ENCODE results near the gene TRIM29. TPM values are rescaled to one million over a fixed set of nuclear protein-coding genes. Genes with fewer than 3 reads are reported as not detected.

Gene TRIM29
- total RNA-seq, 1 experiment from 2014 or later, result not detected

DNA sequence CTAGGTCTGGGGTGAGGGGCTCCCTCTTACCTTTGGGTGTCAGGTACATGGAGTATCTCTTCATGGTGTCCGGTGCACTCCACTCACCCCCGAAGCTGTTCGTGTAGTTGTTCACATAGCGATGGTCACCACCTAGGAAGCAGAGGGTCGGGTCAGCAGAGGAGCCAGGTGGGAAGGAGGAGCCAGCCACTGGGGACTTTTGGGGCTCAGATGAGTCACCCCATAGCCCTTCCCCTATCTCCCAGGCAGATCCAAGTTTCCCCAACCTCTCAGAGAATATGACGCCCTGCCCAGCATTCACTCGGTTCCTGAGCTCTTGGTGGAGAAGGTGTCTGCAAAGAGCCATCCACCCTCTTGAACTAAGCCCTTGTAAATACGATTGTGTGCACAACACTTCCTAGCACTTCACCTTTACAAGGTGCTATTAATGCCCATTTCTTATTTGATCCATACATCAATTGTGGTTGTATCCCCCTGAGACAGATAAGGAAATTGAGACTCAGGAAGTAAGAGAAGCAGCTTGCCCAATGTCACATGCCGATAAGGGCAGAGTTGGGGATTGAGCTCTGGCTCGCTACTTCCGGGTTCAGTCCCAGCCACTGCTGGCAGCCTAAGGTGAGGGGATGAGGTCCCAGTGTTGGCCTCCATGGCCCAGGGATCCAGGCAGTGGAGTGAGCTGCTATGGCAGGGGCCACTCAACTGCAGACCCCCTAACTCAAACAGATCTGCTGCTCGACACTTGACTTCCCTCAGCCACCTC lies 14.8 kb downstream of the TRIM29 start:
- DNase-seq (ENCODE audit: low read depth), result no peak

DNA sequence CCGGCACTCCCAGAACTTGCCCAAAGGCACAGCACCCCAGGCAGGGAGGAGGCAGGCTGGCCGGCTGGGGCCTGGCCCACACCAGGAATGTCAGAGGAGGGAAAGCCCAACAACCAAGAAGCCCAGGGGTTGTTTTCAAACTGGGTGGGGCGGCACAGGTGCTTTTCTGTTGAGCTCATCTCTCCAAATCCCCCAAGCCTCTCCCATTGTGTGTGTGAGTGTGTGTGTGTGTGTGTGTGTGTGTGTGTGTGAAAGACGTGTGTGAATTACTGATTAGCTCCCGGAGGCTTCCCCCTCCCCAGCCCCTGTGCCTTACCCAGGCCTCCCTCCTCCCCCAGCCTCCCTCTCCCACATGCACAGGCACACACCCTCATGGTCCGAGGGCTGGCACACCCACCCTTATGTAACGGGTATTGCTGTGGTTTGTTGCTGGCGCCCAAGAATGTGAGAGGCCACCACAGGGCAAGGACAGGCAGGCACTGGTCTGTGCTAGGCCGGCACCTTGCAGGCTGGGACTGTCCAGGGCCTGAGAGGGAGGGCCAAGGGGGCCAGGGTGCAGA lies 15.9 kb downstream of the TRIM29 start:
- no peak for DNase-seq (ENCODE audit: low read depth)

GRCh38 chr11:120121336-120121735 lies 16.6 kb downstream of the TRIM29 start:
- no peak for DNase-seq (ENCODE audit: low read depth)

GRCh38 chr11:120120805-120121335 lies 17.0 kb downstream of the TRIM29 start:
- DNase-seq (ENCODE audit: low read depth), result no peak

- DNase-seq (ENCODE audit: low read depth), result no peak
Measured at GRCh38 chr11:120119121-120119520, 18.8 kb downstream of the TRIM29 start.

GRCh38 chr11:120117991-120118390 lies 19.9 kb downstream of the TRIM29 start:
- DNase-seq (ENCODE audit: low read depth), result no peak

GRCh38 chr11:120116966-120117365 lies 20.9 kb downstream of the TRIM29 start:
- no peak for DNase-seq (ENCODE audit: low read depth)

- no peak for DNase-seq (ENCODE audit: low read depth)
Measured at GRCh38 chr11:120115272-120116000, 22.5 kb downstream of the TRIM29 start.

DNA sequence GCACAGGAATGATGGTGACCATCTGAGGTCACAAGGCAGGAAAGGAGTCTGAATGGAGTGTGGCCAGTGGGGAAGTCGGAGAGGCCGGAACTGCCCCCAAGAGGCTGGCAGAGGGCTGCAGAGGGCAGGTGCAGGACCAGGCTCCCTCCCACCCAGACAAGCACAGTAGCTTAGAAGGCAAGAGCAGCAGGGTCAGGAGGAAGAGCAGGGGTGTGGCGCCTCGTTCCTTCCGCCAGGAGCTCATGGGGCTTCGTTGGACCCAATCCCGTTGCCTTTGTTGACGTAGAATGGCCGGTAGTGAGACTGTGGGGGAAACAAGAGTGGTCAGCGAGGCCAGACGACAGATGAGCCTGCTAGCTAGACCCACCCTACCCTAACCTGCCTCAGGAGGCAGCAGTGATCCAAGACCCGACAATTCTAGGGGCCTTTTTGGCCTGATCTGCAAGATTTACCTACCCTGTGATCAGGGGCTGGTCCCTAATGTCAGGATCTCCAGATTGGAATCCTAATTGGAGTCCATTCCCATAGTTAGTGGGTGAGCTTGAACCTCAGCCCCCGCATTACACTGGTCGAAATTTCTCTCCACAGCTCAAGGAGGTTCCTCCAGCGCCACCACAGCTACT lies 25.6 kb downstream of the TRIM29 start:
- no peak for DNase-seq (ENCODE audit: low read depth)

GRCh38 chr11:120109531-120109930 lies 28.4 kb downstream of the TRIM29 start:
- DNase-seq (ENCODE audit: low read depth), result no peak

- DNase-seq (ENCODE audit: low read depth), result no peak
Measured at GRCh38 chr11:120108785-120109168, 29.1 kb downstream of the TRIM29 start.

DNA sequence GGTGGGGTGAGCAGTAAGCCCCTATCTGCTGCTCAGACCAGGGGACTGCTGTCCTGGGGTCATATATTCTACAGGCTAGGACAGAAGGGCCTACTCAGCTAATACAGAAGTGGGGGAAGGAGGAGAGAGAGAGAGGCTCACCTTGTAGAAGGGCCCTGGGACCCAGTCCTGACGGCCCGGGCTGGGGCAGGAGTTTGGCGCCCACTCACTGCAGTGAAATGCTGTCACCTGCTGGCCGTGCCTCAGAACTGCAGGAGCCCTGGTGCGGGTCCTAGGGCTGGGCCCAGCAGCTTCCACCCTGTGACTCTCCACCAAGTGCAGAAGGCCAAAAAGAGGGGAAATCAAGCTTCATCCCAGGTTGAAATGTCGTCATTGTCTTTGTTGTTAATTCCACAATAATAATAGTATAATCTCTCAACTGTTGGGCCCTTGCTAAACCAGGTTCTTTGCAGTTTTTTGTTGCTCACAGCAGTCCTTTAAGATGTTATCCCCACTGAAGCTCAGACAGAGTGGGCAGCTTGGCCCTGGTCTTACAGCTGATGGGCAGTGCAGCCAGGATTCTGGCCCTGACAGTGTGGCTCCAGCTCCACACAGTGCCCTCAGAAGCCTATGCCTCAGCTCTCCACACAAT lies 29.6 kb downstream of the TRIM29 start:
- DNase-seq (ENCODE audit: low read depth), result peak; percentile 22

DNA sequence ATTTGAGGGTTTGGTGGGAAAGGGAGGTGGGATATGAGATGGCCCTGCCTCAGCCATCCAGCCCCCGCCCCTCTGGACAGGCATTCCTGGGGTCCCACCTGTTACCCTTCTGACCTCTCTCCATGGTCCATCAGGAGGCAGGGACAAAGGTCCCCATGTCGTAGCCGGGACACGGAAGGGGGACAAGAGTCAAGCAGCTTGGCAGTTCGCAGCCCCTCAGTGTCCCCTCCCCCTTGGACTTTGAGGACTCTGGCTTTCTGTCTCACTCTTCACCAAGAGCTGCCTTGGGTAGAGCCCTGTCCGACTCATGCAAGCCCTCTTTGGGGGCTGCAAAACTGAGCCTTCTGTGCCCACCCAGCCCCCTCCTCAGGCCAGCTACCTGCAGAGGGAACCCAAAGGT lies 30.2 kb downstream of the TRIM29 start:
- no peak for DNase-seq (ENCODE audit: low read depth)

DNA sequence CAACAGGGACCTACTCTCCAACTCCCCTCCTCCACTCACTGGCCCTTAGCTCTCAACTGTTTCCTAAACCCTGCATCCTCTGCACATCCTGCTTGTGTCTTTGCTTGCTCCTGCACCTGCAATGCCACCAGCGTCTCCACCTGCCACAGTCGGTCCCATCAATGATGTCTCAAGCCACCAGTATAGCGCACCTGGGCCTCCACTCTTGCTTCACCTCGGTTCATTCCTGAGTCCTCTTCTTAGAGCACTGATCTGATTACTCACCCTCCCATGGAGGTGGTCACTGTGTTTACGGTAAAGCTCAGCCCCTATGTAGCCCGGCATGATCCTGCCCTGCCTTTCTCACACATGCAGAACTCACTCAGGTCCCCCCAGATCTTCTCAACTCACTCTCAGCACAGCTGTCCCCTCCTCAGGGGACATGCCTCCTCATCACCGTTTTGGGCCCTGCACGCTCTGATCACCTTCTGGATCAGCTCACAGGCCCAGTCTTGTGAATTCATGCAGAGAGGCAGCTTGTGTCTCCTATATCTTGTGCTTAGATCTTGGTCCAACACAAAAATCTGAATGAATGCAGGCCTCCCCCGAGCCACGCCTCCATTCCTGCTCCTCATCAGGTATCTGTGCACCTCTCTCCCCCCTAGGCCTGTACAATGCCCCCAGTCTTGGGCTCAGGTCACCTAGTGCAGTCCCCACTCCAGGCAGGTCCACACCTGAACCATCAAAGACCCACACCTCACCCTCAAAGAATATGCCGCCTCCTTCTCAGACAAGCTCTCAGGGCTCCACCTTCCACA lies 31.4 kb downstream of the TRIM29 start:
- no peak for DNase-seq (ENCODE audit: low read depth)

DNA sequence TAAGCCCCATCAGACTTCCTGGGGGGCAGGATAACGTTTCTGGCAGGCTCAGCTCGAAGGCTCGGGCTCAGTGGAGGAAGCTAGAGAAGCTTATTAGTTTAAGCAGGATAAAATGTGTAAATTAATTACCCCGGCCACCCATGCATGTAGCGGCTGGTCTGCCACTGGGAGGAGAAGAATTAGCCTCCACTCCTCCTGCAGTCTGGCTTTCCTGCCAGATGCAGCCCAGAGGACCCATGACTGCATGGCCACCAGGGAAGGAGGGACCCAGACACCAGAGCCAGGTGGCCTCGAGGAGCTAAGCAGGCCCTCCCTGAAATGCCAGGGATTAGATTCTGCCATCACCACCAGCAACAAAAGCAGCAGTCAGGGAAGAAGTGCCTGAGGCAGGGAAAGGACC lies 32.3 kb downstream of the TRIM29 start:
- no peak for DNase-seq (ENCODE audit: low read depth)

DNA sequence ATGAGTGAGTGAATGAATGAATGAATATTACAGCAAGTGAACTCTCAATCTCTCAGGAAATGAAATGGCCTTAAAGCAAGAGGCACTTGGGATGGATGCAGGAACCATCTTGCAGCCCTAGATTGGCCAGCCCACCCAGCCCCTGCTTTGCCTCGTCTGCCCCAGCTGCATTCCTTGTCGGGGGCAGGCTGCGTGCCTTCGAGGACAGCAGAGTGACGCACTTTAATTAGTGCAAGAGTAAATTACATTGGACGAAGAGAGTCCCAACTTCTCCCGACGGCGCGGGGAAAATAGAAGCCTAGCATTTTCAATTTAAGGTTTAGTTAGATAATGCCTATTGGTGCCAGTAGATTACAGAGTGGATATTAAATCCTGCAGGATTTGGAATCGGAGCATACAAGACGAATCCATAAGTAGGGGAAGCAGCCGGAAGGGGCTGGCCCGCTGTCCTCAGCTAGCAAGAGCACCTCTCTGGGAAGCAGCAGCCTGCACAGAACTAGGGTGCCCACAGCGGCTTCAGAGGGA lies 33.8 kb downstream of the TRIM29 start:
- no peak for DNase-seq (ENCODE audit: low read depth)

GRCh38 chr11:120102864-120103122 lies 35.1 kb downstream of the TRIM29 start:
- DNase-seq (ENCODE audit: low read depth), result no peak

DNA sequence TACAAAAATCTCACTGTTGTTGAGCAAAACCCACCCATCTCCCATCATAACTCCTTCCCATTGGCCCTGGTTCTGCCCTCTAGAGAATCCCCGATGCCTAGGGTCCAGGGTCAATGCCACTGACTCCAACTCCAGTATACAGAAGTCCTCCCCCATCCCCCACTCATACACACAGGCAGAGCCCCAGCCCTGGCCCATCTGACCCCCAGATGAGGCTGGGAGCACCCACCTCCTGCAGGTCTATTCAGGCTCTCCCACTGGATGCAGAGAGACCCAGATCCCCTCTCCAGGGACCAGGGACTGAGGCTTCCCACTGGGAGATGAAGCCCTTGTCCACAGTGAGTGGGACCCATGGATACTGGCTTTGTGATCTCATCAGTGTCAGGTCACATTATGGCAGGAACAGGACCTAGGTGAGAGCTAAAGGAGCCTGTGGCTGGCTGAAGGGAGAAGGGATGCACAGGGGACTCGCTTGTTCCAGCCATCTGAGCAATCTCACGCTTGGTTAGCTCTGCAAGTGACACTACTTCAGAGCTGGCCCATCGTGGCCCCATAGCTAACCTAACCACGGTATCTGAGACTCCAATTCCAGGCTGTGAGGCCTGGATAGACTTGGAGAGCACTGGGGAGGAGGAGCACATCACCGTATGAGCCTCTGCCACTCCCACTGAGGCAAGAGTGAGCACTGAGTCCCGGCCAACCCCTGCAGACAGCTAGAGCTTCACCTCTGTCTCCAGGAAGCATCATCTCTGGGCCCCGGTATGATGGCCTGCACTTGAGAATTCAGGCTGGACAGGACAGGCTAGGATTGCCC lies 35.7 kb downstream of the TRIM29 start:
- DNase-seq (ENCODE audit: low read depth), result no peak

DNA sequence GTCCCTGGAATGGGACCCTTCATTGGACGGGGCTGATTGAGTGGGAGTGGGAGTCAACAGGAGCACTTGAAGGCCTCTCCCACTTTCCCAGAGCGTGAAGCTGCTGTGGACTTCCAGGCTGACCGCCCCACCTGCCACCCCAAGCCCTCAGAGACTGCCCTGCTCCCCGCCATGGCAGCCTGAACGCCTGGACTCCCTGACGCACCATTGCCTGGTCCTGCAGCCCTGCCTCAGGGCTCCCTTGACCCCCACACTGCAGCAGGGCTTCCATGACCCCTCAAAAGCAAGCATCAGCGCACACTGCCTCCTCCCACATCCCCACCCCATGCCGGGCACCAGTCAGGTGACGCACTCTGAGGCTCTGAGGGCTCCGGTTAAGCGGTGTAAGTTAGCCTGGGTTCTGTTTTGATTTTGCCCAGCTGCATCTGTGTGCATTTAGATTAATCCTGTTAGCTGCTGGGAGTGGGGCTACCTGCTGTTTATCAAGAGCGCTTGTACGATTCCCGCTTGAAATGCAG lies 39.4 kb downstream of the TRIM29 start:
- no peak for DNase-seq (ENCODE audit: low read depth)
